Measurements from ENCODE around the gene CACTIN.

CACTIN gene

DNA sequence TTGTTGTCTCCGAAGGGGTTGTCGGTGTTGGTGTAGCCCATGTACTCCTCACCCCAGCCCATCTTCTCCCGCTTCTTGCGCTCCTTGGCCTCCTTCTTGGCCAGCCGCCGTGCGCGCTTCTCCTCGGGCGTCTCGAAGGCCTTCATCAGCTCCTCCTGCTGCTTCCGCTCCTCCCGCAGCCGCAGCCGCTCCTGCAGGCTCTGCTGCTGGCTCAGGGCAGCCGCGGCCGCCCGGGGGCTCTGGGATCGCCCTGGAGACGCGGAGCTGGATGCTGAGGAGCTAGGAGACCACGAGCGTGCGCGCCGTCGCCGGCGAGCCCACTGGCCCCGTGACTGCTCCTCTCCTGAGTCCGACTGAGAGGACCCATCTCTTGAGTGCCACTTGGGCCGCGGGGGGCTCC is 2.9 kb downstream of the CACTIN start:
- DNase-seq: no peak

DNA sequence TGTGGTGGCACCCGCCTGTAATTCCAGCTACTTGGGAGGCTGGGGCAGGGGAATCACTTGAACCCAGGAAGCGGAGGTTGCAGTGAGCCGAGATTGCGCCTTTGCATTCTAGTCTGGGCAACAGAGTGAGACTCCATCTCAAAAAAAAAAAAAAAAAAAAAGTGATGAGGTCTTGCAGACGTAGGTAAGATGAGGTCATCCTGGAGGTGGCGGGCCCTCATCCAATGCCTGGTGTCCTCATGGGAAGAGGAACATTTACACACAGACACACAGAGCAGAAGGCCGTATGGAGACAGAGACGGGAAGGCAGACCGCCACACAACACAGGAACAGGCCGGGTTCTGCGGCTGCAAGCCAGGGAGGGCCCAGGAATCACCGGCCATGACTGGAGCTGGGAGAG is 4.4 kb downstream of the CACTIN start:
- no peak for DNase-seq

DNA sequence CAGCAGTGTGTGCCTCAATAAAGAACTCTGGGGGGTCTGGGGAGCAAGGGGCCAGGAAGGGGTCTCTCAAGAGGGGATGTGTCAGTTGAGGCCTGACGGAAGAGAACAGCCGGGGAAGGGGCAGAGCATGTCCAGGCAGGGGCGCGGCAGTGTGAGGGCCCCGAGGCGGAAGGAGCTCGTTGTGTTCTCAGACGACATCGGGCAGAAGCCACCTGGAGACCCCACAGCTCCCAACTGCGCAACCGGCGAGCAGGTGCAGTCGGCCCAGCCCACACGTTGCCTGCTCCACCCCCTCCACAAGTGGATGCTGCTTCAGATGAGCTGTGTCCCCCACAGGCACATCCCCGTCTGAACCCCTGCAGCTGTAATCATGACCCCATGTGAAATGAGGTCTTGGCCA is 4.9 kb downstream of the CACTIN start:
- no peak for DNase-seq

DNA sequence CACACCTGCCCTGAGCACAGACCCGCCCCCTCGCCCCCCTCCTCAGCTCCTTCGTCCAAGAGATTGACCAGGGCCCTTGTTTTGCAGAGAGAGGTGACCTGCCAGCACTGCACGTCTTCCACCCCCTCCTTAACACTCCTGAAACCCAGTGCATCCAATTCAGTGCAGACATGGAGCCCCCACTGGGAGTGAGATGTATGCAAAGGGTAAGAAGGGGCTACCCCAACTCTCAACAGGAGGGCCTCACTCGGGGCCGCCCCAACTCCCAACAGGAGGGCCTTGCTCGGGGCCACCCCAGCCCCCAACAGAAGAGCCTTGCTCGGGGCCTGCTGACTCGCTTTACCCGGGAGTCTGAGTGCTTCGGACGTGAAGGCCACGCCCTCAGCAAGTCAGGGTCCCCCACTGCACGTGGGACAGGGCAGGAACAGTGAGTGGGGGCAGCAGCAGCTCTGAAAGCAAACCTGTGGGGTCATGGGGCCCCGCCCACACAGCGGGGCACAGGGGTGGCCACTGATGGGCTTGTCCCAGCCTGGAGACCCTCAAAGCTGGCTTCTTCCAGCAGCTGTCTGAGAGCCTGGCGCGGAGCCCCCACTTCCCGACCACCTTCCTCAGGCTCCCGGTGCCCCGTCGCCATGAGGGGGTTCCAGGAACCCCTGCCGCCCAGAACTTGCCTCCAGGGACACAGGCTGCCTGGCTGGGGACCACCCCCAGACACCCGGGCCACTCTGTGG is 5.6 kb downstream of the CACTIN start:
- DNase-seq: no peak

DNA sequence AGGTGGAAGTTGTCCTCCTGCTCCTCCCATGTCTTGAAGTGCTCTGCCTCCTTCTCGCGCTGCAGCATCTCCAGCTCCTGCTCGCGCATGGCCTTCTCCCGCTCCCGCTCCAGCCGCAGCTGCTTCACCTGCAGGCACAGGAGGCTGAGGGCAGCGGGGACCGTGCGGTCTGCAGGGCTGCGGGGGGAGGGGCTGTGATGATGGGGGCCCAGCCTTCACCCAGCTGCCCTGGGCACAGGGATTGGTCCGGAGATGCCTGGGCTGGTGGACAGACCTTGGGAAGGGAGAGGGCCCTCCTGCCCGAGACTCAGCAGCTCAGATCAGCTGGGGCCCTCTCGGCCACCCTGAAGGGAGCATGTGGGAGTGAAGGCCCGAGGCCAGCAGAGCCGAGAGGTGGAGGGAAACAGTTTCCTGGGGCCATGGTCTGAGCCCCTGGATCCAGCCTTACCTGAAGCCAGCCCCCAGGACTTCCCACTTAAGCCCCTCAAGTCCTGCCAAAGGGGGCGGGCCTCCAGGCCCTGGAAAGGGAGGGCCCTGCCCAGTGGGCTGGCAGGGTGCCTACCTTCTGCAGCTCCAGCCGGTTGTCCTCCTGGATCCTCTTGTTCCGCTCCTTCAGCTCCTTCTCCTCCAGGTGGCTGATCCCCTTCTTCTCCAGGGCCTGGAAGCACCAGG is 6.3 kb downstream of the CACTIN start:
- no peak for DNase-seq

DNA sequence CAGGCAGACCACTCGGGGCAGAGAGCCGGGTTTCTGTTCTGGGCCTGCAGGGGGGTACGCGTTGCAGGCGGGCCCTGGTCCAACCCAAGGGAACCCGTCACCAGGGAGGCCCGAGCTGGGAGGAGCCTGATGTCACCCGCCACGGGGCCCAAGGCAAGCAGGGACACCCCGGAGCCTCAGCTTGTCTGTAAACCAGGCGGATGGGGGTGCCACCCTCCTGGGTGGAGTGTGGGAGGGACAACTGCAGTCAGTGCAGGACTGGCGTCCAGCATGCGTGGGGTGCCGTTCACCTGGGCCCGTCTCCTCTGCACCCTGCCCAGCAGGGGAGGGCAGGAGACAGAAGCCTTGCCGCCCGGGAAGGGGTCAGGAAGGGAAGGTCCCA is 7.0 kb downstream of the CACTIN start:
- no peak for DNase-seq

DNA sequence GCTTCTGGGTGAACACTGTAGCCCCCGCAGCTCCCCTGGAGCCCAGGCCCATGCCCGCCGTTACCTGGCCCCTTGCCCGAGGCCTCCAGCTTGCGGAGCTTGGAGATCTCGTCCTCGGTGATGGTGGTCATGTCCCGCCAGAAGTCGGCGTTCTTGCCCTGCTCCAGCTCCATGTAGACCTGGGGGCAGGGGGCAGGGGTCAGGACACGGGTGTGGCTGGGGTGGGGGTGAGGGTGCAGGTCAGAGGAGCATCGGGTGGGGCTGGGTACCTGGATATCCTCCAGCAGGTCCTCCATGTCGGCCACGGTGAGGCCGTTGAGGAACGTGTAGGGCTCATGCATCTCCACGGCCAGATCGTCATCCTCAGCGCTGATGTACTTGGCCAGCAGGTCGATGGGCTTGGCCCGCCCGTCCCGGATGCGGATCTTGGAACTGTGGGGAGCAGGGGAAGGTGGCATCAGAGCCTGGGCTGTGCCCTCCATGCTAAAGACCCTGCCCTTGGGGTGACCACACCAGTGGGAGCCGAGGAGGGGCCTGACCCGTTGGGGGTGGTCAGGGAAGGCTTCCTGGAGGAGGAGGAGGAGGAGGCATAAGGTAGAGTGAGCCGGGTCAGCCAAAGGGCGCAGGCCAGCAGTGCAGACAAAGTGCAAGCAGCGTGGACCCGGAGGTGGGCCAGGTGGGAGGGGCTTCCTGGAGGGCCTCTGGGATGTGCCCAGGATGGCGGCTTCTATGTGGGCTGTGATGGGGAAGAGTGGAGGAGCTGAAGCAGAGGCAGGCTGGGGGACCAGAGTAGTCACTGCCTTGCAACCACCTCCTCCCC is 7.6 kb downstream of the CACTIN start:
- no peak for DNase-seq

DNA sequence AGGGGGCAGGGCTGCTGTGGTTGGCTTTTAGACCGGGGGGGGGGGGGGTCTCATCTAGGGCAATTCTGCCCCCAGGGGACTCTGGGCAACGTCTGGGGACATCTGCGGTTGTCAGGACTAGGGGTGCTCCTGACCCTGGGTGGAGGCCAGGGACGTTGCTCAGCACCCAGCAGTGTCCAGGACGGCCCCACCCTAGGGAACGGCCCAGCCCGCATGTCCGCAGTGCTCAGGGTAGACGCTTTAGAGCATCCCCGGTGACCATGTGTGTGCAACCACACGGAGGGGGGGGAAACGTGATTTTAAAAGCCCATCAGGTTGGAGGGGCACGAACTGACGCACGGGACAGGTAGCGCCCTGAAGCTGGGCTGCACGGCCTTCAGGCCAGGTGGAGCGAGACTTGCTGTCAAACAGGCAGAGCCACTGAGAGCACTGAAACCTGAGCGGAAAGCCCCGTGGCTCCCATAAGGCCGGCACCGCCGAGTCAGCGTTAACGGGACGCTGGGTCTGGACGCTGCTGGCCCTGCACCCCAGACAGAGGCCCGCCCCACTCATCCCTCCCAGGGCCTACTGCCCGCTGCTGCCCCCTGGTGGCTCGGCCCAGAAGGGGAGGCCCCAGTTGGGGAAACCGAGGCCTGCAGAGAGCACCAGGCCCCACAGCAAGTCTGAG is 8.3 kb downstream of the CACTIN start:
- no peak for DNase-seq

DNA sequence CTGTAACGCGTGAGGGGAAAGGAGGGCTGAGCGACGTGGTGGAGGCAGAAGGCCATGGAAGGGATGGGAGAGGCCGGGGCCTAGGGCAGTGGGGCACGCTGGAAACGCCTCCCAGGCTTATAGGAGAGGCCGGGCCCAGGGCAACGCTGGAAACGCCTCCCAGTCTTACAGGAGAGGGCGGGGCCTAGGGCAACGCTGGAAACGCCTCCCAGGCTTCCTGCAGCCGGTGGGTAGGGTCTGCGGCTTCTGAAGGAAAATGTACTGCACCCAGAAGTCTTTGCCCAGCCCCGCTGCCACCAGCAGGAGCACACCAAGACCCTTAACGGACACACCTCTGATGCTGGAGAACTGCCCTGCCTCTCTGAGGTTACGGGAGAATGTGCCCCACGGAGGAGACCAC is 9.1 kb downstream of the CACTIN start:
- no peak for DNase-seq

DNA sequence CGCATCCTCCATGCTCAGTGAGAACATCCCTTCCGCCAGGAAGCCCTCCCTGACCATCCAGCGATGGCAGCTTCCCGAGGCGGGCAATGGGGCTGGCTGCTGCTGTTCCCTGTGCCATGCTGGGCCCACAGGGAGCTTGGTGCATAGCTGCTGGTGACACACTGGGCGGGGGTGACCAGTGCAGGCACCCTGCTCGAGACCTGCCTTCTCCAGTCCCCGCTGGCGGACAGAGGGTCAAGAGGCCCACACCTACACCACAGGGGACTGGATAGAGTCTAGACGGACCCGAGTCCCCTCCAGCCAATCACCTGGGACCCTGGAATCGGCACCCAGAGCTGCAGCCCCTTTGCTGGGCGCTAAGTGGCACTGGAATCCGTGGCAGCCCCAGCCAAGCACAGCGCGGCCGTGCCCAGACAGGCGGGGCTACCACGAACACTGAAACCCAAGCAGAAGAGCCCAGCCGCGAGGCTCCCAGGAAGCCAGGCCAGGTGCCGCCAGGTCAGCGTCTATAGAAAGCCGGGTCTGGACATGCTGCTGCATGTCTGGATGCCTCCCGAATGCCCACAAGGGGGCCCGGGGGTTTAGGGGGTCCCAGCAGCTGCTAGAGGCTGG is 11.0 kb downstream of the CACTIN start:
- no peak for DNase-seq

DNA sequence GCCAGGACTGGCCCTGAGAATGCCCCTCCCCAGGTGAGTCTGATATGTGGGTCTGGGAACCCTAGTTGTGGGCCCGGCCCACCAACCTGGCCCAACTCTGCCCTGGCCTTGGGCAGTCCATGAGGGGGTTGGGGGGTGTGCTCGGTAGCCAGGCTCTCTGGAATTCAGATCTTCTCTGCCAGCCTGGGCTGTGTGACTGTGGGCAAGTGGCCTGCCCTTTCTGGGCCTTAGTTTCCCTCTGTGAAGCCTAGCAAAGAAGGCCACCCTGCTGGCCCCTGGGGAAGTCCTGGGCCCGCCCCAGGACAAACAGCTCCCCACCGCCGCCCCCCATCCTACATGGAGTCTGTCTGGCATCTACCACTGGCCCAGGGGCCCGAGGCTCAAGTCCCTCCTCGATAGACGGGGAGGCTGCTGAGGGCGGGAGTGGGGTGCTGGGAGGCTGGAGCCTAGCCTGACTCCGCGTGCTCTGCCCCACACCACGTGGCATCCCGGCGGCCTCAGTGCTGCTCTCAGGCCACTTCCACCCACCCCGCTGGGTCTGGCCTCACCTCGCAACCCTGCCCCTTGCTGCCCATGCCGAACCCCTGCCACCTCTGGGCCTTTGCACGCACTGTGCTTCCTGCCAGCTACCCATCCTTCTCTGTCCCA is 11.6 kb downstream of the CACTIN start:
- DNase-seq: no peak

DNA sequence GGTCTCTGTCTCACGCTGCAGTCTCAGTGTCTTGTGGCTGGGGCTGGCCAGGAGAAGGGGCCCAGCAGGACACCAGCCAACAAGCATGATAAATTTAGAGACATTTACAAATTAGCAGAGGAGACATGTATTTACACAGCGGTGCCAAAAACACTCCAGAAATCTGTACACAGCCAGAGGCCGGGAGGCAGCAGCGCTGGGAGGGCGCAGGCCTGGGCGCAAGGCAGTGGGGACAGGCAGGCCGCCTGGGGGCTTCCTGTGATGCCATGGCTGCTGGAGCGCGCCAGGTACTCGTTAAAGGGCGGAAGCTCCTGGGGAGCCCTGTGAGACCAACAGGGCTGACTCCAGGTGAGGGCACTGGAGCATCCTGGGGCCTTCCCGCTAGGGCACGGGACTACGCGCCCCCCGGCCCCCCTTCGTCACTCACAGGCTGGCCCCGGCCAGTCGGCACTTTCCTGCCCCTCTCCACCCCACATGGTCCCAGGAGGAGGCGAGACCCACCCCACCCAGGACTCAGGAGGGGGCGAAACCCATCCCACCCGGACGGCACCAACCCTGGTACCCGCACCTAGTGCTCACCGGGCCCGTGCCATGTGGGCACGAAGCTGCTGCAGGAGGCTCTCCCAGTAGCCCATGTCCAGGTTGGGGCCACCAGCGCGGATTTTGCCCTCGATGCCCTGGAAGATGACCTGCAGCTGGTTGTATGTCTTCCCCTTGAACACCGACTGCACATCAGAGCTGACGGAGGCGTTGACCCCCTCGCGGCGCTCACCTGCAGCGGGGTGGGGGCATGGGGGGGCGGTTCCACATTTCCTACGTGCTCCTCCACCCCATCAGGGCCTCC is 12.6 kb downstream of the CACTIN start:
- DNase-seq: no peak

DNA sequence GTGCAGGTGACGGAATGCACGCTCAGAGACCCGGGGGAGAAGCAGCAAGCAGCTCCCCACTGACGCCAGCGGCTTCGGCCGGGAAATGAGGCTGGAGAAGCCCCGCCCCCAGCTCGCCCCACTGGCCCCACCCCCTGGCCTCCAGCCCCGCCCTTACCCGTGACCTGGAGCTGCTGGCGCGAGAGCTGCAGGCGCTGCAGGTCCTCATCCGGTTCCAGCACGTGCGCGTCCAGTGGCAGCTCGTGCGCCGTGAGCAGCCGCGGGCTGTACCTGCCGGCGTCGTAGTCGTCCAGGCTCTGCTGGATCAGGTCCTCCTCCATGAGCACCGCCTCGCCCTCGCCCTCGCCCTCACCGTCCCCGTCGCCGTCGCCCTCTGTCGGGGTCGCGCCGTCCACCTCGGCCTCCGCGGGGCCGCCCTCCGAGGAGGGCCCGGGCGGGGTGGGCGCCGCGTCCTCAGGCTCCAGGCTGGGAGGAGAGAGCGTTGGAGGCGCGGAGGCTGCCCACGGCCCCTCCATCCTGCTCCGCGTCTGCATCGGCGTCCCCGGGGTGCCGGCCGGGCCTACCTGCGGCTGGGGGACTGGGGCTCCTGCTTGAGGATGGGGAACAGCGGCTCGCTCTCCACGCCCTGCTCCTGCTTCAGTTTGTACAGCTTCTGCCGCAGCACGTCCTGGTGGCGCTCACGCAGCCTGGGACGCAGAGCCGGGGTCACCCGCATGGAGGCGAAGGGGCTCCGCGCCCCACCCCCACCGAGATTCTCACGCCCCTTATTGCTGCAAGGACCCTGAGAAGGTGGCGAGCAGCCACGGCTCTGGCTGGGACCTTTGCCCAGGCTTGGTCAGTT is 13.5 kb downstream of the CACTIN start:
- DNase-seq: no peak

DNA sequence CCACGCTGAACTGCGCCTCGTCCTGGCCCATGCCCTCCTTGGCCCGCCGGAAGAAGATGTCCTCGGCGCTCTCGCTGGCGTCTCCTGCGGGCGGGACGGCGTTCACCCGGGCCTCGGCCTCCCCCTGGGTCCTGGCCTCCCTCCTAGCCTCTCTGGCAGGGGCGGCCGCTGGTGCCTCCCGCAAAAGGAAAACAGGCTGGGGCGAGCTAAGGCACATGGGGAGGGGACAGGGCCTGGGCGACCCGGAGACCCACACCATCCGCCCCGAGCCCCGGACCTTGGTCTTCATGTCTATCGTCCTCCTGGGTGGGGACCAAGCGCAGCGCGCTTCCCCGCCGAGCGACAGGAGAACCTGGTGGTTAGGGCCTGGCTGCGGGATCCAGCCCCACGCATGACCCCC is 14.3 kb downstream of the CACTIN start:
- DNase-seq: no peak

DNA sequence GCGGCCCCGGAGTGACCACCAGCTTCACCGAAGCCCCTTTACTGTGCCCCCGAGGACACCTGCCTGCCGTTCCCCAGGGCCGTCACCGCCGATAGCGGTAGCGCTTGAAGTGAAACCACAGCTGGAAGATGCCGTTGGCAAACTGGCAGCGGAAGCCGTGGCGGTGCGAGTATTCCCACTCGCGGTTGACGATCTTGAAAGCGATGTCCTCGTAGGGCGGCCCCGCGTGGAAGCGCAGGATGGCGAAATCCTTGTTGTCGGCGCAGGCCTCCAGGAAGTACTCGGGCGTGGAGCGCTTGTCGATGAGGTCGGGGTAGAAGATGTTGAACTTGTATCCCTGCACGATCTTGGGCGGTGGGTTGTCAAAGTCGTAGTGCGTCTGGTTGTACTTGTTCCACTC is 14.7 kb downstream of the CACTIN start:
- no peak for DNase-seq

DNA sequence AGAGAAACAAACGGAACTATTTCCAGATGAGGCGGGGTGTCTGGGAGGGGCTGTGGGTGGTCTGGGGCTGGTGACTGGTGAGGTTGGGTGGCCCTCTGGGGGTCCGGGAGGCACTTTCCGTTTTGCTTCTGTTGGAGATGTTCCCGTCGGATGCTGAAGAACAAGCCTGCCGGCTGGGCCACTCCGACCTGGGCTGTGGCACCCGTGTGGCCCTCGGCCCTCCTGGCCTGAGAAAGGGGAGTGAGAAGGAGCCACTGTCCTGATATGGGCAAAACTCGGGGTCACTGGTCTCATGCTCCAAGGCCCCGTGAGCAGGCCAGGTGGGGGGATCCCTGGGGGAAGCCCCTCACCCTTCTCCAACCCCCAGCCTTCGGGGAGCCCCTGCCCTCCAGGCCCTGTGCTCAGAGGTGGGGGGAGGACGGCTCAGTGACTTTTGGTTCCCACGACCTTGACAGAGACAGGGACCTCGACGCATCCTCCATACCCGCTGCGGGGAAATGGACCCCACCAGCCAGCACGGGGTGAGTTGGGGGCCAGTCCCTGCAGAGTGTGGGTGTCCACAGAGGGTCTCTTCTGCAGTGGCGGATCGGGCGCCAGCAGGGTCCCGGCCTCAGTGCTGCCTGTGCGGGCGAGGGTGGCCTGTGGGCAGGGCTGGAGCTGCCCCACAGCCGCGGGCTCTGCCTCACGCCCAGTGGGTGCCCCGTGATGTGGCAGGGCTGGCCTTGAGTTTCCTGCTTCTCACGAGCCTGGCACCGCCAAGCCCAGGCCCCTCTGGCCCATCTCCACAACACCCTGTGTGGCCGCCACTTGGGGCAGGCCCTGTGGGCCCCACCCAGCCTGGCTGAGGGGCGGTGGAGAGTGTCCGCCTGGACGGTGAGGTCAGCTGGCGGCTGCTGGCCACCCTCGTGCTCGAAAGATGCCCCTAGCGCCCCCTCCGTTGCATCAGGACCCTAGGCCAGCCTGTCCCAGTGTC is 15.6 kb downstream of the CACTIN start:
- no peak for DNase-seq

DNA sequence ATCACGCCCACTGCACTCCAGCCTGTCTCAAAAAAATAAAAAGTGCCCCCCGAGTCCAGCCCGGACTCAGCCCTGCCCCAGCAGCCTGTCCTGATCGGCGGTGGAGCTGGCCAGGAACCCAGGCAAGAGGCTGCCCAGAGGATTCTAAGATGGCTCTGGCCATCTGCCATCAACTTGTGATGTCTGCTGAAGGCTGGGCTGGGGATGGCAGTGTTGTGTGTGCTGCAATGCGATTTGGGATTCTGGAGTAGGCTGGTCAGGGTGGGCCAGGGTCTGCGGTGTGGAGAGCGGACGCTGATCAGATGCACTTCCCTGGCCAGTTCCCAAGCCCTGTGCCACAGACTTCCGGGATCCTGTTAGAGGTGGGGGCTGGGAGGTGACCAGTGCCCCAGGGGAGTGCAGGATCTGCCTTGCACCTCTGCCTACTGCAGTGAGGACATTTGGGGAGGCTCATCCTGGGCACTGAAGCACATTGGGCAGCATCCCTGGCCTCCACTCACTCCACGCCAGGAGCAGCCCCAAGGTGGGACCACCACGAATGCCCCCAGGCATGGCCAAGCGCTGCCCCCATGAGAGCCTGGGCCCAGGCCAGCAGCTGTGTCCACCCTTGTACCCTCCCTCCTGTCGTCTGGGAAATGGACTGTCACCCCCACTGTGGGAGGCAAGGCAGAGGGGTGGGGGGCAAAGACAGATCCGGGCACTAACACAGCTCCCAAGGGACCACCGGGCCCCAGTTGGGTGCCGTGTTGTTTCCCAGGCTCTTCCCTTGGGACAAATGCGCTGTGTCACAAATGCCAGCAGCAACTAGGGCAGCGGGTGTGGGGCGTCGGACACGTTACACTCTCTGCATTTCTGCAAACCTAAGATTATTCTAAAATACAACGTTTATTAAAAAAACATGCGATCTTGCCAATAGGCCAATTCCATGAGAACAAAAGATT is 16.5 kb downstream of the CACTIN start:
- no peak for DNase-seq

DNA sequence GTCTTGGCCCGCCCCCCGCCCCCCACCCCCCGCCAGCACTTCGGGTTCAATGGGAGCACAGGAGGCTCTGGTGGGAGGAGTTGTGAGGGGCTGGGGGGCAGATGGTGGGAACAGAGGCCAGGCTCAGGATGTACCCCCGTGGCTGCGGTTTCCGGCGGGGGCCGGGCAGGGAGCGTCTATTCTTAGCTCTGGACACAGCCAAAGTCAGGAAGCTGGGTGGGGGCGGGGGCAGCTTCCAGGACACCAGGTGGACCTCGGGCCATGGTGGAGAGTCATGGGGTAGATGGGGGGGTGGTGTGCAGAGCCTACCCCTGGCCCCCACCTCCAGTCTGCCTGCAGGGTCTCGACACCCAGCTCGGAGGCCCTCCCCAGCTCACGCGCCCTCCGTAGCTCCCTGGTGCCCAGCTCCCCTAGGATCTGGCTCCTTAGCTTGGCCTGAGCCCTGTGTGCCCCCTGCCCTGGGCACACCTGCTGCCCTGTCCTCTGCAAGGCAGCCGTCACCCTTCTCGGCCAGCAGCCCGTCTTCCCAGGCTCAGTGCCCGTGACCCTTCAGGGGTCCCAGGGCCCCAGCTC is 17.8 kb downstream of the CACTIN start:
- no peak for DNase-seq

All from NK-92 treated with Interleukin-12 subunit alpha and Interleukin-12 subunit beta, amount 100 ng/mL, for 24 hours (cell line).